GM19324 (cell line): ENCODE data around the gene SYCE1L.

Experiments
- ATAC-seq: cut with Tn5 transposase; IDR thresholded peaks from one replicate; pipeline ENCODE4 v1.9.1; 2021; ENCODE audit warnings: mild to moderate bottlenecking, moderate library complexity; ENCODE audit not compliant: unreplicated experiment, low FRiP score

SYCE1L gene

DNA sequence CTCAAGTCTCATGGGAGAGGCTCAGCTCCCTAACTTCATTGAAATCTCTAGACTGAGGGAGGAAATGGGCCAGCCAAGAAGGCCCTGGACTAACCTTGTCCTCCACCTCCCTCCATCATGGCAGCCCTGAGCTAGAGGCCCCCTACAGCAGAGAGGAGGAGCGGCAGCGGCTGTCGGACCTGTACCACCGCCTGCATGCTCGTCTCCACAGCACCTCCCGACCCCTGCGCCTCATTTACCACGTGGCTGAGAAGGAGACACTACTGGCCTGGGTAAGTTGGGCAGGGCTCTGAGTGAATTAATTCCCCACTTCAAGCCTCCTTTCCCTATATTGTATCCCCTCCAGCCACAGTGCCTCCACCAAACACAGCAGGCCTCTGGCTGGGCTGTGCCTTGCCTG lies 3.8 kb upstream of the SYCE1L start:
- no peak for ATAC-seq

DNA sequence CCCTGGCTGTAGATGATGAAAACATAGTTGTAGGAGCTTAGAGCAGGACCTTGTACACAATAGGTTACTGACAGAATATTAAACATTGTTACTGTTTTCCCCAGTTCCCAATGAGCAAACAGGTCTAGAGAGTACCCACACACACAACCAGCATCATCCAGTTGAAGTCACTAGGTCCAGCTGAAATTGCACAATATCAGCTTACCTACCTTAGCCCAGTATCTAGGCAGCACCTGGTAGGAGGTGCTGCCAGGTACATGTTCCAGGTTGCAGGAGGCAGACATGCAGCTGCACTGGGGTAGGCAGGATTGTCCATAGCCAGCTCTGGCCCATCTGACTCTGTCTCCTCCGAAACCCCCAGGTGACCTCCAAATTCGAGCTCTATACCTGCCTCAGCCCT lies 1.5 kb upstream of the SYCE1L start:
- no peak for ATAC-seq

DNA sequence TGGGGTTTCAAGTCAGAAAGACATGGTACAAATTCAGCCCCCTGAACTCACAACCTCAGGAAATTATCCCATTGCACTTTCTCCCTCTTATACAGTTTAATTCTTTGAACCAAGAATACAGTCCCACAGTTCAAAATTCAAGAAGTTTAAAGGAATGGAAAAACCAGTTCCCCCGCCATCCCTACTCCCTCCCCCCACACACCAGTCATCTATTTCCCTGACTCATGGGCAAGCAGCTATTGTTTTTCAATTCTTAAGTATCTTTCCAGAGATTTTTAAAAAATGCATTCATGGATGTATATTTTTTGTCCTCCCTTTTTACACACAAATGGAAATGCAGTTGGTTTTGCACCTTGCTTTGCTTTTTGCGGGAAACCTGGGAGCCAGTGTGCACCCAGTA lies 7.3 kb downstream of the SYCE1L start:
- ATAC-seq = no peak

DNA sequence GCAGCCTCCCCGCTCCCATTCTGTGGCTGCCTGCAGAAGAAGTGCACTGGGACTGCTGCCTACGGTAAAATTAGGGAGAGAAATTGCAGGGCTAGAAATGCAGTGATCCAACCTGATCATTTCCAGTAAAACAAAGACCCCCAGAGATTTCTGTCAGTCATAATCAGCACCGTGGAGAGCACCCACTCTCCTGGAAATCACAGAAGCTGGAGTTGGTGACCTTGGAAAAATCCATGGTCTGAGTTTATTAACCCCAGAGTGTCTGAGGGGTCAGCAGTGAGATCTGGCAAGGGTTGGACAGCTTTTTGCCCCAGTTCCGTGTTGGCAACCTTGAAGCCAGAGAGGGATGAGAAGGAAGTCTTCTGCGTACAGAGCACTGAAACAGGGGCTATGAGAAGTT lies 7.8 kb downstream of the SYCE1L start:
- no peak for ATAC-seq

DNA sequence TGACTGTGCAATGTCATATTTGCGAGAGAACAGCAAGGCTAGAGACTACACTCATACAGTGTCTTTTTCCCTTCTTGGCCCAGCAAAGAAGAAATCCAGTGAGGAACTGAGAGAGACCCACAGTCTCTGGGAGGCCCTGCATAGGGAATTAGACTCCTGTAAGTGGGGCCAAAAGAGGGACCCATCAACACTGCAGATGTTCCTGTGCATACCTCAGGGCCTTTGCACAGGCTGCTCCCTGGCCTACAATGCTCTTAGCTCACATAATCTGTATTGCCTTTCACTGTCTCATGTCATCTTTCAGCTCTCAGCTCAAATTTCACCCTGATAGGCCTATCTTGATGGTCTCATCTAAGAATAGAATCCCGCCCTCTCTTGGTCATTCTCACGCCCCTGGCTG lies 9.2 kb downstream of the SYCE1L start:
- ATAC-seq = no peak

DNA sequence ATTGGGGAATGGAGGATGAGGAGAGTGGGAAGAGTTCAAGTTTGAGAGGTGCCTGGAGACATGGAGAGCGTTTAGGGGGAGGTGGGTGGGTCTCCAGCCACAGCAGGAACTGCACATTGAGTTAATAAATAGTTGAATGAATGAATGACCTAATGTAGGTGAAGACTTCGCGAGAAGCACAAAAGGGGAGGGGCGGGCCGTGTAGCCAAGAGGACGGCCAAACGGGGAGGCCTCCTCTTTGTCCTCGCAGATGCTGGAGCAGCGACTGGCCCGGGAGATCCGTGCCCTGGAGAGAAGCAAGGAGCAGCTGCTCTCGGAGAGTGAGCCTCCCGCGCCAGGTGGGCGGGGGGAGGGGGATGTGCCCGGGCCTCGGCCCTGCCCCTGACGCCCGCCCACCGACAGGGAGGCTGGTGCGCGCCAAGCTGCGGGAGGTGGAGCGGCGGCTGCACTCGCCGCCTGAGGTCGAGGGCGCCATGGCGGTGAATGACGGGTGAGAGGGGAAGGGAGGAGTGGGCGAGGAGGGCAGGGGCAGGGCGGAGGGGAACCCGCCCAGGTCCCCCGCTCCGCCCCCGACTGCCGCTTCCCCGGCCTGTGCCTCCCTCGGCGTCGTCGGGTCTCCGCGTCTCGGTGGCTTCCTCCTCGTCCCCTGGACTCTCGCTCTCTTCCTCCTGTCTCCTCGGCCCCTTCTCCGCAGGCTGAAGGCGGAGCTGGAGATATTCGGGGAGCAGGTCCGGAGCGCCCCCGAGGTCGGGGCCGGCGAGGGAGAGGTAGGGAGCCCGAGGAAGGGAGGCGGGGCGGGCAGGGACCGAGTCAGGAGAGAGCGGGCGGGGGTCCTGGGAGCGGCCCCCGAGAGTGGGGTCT lies 12.9 kb downstream of the SYCE1L start:
- peak; percentile 79 for ATAC-seq

DNA sequence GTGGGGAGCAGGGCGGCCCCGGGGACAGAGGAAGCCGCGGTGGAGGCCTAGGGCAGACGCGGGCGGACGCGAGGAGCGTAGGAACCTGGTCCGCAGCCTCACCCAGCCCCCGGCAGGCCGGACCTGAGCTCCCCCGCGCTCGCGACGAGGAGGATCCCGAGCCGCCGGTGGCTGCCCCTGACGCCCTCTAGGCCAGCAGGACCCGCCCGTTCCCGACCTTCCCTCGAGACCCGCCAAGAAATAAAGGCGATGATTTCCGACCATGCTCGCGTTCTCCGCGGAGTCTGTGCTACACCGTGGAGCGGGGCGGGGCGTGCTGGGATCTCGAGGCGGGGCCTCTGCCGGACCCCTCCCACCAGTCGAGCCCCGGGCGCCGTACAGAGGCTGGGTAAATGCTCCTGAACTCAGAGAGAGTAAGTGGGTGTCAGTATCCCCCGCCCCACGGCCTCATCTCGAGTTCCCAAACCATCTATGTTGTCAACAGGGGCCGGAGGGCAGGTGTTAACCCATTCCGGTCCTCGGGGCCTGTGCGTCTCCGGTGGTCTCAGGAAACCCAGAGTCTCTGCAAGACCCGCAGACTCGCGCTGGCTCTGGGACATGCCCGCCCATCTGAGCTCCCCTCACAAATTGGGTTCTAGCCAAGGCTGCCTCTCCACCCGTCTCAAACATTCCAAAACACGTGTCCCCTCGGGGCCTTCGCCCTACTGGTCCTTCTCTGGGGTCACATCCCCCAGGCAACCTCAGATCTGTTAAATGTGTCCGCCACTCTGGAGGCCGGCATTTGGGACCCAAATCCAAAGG lies 13.7 kb downstream of the SYCE1L start:
- peak; percentile 69 for ATAC-seq

DNA sequence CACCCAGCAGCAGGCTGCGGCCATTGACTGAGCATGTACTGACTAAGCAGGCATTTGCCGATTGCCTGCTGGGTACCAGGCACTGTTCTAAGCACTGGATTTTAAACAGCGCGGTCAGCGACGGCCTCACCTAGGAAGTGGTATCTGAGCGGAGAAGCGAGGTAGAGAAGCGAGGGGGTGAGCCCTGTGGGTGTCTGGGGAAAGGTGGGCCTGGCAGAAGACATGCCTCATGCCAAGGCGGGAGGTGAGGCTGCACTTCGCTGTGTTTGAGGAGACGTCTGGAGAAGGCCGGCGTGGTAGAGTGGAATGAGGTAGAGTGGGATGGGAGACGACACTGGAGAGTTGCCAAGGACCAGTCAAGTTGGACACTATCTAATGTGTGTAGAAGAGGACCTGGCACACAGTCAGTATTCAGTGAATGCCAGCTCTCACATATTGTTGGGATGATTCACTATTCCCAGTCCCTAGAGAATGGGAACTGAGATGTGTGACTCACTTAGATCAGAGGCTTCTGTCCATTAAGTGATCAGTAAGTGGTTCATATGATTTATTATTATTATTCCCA lies 14.4 kb downstream of the SYCE1L start:
- ATAC-seq = no peak

DNA sequence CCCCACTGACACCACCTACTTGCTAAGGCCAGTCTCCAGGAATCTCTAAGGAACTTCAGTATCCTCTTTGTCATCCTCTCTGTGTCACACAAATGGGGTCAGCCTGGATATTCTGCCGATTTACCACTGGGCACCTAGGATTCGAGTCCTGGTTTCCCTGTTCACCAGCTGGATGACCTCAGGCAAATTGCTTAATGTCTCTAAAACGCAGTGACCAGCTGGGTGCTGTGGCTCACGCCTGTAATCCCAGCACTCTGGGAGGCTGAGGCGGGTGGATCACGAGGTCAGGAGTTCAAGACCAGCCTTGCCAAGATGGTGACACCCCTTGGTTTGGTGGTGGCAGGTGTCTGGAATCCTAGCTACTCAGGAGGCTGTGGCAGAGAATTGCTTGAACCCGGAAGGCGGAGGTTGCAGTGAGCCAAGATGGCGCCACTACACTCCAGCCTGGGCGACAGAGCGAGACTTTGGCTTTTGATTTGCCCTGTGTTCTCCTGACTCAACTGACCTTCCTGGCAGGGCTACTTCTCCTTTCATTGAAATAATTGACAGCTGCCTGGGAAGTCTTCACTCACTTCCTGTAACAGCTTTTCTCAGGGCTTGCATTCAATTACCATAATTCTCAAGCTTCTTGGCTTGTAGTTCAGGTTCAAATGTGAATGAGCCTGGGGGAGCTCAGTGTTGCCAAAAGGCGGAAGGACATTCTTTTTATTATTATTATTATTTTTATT lies 15.4 kb downstream of the SYCE1L start:
- no peak for ATAC-seq

DNA sequence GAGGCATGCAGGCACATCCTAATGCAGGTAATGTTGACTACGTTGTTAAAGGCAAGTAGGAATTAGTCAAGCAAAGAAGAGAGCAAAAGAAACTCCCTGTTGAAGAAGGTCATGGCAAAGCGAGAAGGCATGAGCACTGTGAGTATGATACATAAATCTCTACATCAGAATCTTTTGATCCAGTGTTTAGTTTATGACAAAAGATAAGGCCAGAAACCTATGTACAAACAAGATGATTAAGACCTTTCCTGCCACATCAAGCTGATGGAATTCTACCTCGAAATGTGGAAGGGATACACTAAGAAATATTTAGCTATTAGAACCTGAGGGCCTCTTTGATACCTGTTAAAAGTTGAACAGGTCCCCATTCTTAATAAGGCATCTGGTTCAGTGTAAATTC lies 20.2 kb downstream of the SYCE1L start:
- ATAC-seq = no peak

DNA sequence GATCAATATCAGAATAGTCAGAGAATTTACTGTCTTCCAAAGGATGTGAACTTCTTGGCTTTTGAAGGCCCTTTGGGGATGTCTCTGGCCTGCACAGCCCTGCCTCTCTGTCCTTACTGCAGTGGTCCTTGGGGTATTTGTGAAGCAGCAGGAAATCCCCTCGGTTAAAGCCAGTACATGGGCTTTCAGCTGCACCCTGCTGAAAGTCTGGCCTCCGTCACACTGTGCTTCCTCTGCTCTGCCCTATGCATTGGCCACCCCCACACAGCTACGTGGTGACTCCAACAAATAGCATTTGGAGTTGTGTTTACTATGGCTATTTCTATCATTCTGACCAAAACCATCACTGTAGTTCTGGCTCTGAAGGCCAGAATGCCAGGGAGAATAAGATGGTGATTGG lies 21.2 kb downstream of the SYCE1L start:
- no peak for ATAC-seq

DNA sequence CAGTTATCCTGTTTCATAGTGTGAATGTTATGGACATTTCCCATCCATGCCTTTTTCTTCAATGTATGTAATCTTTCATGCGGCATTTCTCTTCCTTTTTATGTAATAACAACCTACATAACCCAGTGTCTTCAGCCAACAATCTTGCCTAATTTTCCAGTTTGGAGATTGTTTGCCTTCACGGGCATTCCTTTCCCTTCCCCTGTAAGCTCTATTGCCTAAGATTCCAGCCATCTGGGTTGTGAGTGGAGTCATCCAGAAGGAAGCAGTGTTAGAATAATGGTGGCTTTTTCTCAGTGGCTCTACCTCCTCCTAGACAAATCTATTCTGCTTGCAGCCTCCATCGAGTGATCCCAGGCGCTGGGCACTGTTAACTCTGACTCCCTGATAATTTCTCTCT lies 22.3 kb downstream of the SYCE1L start:
- no peak for ATAC-seq

DNA sequence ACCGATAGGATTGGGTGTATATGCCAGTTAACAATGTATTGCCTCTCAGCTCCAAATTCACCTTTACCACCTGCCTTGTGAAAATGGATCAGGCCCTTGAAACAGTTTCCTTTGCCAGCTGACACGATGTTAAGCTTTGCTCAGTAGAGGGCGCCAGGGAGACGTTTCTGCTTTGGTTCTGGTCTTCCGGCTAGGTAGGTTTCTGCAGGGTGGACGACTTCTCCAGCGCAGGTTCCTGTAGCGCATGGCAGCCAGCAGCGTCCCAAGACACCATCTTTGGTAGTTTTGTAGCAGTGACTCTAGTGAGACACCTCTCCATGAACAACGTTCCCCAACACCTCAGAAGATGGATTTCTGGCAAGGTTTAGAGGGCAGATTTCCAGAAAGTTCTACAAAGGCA lies 24.0 kb downstream of the SYCE1L start:
- no peak for ATAC-seq

DNA sequence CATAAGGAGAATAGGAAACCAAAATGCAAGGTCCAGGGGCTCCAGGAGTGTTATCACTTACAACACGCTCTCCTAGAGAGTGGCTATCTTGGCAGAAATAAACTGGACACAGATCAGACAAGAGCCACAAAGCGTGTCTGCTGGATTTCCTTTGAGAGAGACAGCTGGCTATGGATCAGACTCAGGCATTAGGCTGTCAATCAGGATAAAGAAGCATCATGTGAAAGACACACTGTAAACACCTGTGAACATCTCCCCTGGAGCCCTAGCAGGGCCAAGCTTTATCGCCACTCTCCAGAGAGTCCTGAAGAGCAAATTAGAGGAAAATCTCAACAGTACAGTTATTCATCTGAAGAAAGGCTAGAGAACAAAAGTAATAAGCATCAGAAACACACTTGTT lies 26.0 kb downstream of the SYCE1L start:
- ATAC-seq = no peak

DNA sequence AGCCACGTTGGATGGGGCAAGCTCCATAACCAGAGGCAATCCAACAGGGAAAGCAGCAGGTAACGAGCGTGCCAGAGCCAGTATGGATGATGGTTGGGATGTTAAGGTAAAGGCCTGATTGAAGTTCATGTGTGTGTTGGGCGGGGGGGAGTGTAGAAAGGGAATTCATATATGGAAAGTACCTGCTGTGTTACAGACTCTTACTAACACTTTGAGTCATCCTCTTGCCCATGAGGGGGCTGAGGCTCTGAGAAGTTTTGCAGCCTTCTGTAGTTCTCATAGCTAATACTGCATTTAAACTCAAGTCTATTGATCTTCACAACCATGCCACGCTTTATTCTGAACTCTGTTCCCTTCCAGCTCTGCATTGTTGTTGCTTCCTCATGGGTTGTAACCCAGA lies 28.5 kb downstream of the SYCE1L start:
- ATAC-seq = no peak

DNA sequence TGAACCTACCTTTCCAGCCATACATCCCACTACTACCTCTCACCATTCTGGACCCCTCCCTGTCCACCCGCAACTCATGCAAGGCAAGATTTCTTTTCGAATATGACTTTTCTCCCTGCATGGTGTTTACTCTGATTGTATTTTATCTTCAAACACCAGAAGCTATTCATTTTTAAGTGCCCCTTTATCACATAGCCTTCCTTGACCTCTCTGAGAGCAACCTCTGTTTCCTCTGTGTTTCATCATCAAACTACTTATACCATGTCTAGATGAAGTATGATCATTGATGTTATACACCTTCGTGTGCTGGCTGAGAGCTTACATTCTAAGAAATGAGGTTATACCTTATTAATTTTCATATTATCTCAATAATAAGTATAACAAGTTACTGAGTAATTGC lies 31.8 kb downstream of the SYCE1L start:
- ATAC-seq = no peak

DNA sequence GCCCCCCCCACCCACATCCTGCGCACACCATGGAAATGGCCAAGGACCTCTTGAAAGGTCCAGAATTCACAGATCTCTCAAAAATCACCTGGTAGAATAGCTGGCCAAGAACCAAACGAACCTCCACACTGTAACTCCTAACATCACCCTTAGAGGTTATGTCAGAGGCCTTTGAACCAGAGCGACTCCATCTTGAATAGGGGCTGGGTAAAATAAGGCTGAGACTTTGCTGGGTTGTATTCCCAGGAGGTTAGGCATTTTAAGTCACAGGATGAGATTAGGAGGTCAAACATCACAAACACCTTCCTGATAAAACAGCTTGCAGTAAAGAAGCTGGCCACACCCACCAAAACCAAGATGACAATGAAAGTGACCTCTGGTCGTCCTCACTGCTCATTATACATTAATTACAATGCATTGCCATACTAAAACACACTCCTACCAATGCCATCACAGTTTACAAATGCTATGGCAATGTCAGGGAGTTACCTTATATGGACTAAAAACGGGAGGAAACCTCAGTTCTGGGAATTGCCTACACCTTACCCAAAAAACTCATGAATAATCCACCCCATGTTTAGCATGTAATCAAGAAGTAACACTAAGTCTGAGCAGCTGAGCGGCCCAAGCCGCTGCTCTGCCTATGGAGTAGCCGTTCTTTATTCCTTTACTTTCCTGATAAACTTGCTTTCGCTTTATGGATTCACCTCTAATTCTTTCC lies 34.8 kb downstream of the SYCE1L start:
- no peak for ATAC-seq

DNA sequence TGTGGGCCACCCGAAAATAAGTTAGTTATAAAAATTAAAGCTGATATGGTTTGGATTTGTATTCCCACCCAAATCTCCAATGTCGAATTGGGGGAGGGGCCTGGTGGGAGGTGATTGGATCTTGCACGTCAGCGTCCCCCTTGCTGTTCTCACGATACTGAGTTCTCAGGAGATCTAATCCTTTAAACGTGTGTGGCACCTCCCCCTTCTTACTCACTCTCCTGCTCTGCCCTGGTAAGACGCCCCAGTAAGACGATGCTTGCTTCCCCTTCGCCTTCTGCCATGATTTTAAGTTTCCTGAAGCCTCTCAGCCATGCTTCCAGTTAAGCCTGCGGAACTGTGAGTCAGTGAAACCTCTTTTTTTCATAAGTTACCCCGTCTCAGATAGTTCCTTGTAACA lies 35.4 kb downstream of the SYCE1L start:
- no peak for ATAC-seq

DNA sequence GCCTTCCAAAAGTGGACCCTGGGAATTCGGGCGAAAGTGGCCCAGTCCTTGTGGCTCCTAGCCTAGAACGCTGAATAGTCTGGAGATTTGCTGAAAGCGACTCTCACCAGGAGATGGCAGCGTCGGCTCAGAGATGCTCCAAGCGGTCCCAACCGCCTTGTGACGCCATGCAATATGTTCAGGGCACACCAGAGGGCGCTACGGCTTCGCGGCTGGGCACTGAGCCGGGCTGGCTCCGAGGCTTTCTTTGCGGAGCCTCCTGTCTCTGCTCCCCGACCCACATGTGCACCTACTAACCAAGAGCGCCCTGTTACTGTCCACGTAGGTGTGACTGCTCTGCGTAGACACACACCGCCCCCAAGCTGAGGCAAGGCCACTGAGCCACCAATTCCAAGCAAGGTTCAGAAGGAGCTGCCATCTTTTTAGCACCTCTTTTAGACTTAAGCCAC lies 36.9 kb downstream of the SYCE1L start:
- ATAC-seq = peak; percentile 98

DNA sequence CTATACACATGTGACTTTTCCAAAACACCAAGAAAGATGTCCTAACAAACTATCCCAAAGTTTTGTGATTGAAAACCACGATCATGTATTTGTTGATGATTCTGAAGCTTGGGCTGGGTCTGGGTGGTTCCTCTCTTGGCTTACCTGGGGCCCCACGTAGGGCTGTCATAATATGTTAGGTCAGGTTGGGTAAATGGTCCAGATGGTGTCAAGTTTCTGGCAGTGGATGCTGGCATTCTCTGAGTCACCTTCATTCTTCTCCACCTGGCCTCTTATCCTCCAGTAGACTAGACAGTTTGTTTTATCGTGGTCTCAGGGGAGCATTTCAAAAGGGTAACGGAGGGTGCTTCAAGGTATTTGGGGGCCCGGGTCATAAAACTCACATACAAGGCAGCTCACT lies 39.4 kb downstream of the SYCE1L start:
- ATAC-seq = no peak
